ENCODE measurements around the gene EXOSC10.
"Not testable (repeated sequence)": the region's sequence is repeated elsewhere in the genome, so short reads cannot be mapped to it uniquely, and the experiment has no call there.

Gene EXOSC10

GRCh38 chr1:11059968-11060830 is 39.5 kb downstream of the EXOSC10 start, which contains the start of gene SRM:
SRM (minus strand) TSS chr1:11060018; CDS start chr1:11059943, 75 bp downstream.
- peak; percentile 95 for DNase-seq

GRCh38 chr1:11059155-11059967 is 40.3 kb downstream of the EXOSC10 start:
- peak; percentile 71 for DNase-seq

- no peak for DNase-seq
Measured at GRCh38 chr1:11058595-11059154, 41.0 kb downstream of the EXOSC10 start.

- DNase-seq: no peak
Measured at GRCh38 chr1:11058026-11058425, 41.6 kb downstream of the EXOSC10 start.

GRCh38 chr1:11057477-11057876 is 42.2 kb downstream of the EXOSC10 start:
- DNase-seq: no peak

GRCh38 chr1:11056504-11056903 is 43.2 kb downstream of the EXOSC10 start:
- DNase-seq: no peak

- no peak for DNase-seq
Measured at GRCh38 chr1:11055676-11056075, 44.0 kb downstream of the EXOSC10 start.

GRCh38 chr1:11054666-11055065 is 45.0 kb downstream of the EXOSC10 start:
- no peak for DNase-seq

- DNase-seq: no peak
Measured at GRCh38 chr1:11054181-11054580, 45.5 kb downstream of the EXOSC10 start.

GRCh38 chr1:11053758-11054137 is 45.9 kb downstream of the EXOSC10 start:
- peak; percentile 81 for DNase-seq

- DNase-seq: no peak
Measured at GRCh38 chr1:11052839-11053757, 46.6 kb downstream of the EXOSC10 start.

- no peak for DNase-seq
Measured at GRCh38 chr1:11051781-11052511, 47.7 kb downstream of the EXOSC10 start.

- not testable (repeated sequence) for DNase-seq
Measured at GRCh38 chr1:11051121-11051520, 48.5 kb downstream of the EXOSC10 start.

GRCh38 chr1:11046625-11047365 is 52.9 kb downstream of the EXOSC10 start, which contains the start of gene MASP2:
MASP2 (minus strand) TSS chr1:11047239; CDS start chr1:11047207, 32 bp downstream.
- no peak for DNase-seq

- DNase-seq: no peak
Measured at GRCh38 chr1:11046270-11046566, 53.5 kb downstream of the EXOSC10 start.

- peak; percentile 71 for DNase-seq
Measured at GRCh38 chr1:11045428-11046269, 54.0 kb downstream of the EXOSC10 start.

GRCh38 chr1:11044849-11045427 is 54.7 kb downstream of the EXOSC10 start:
- DNase-seq: no peak

GRCh38 chr1:11044086-11044848 is 55.4 kb downstream of the EXOSC10 start:
- DNase-seq: no peak
